SK-N-SH treated with all-trans-retinoic acid at 6 μM for 48 hours (cell line): ENCODE results near the gene KCNK2.

Experiments used
- ATAC-seq: fragments of 200-7000 bp; cut with Tn5 transposase; 3 replicates; pipeline ENCODE4 v1.9.1; 2020; ENCODE audit warnings: mild to moderate bottlenecking, moderate library complexity
- ARNTL ChIP-seq: fragments of 450-650 bp; formaldehyde crosslinking; IDR thresholded peaks from 2 replicates; pipeline ENCODE4 v1.5.0; 2020; ENCODE audit warnings: low read depth, mild to moderate bottlenecking, moderate library complexity, borderline replicate concordance
- BACH2 ChIP-seq: fragments of 250-450 bp; sonication (Bioruptor Pico); IDR thresholded peaks from 2 replicates; pipeline ENCODE4 v1.9.0; 2021; ENCODE audit warnings: mild to moderate bottlenecking, borderline replicate concordance
- CSDC2 ChIP-seq: fragments of 250-450 bp; sonication (Bioruptor Pico); IDR thresholded peaks from 2 replicates; pipeline ENCODE4 v1.5.0; 2020; ENCODE audit warnings: mild to moderate bottlenecking, moderate library complexity
- CSRNP3 ChIP-seq: fragments of 250-450 bp; sonication (Bioruptor Pico); IDR thresholded peaks from 2 replicates; pipeline ENCODE4 v1.5.1; 2021; ENCODE audit warnings: mild to moderate bottlenecking, moderate library complexity
- ESRRG ChIP-seq: fragments of 250-450 bp; sonication (Bioruptor Pico); IDR thresholded peaks from 2 replicates; pipeline ENCODE4 v1.6.1; 2021; ENCODE audit warnings: mild to moderate bottlenecking
- GLIS3 ChIP-seq: fragments of 250-450 bp; sonication (Bioruptor Pico); IDR thresholded peaks from 2 replicates; pipeline ENCODE4 v1.5.0; 2020; ENCODE audit warnings: mild to moderate bottlenecking, moderate library complexity
- ISL1 ChIP-seq: fragments of 250-450 bp; sonication (Bioruptor Pico); IDR thresholded peaks from 2 replicates; pipeline ENCODE4 v2.1.2; 2022; ENCODE audit warnings: mild to moderate bottlenecking, moderate library complexity
- PATZ1 ChIP-seq: fragments of 250-450 bp; sonication (Bioruptor Pico); IDR thresholded peaks from 2 replicates; pipeline ENCODE4 v1.8.0; 2020; ENCODE audit warnings: mild to moderate bottlenecking, moderate library complexity, borderline replicate concordance
- POU6F1 ChIP-seq: fragments of 250-450 bp; sonication (Bioruptor Pico); IDR thresholded peaks from 2 replicates; pipeline ENCODE4 v1.8.0; 2021; ENCODE audit warnings: low read depth, mild to moderate bottlenecking, moderate library complexity, borderline replicate concordance
- PPARA ChIP-seq: fragments of 250-450 bp; sonication (Bioruptor Pico); IDR thresholded peaks from 2 replicates; pipeline ENCODE4 v1.5.0; 2020; ENCODE audit warnings: mild to moderate bottlenecking, borderline replicate concordance
- TCF4 ChIP-seq: fragments of 250-450 bp; sonication (Bioruptor Pico); IDR thresholded peaks from 2 replicates; pipeline ENCODE4 v1.8.0; 2021; ENCODE audit warnings: mild to moderate bottlenecking, moderate library complexity, borderline replicate concordance
- TOX ChIP-seq: fragments of 250-450 bp; sonication (Bioruptor Pico); IDR thresholded peaks from 2 replicates; pipeline ENCODE4 v1.8.0; 2021; ENCODE audit warnings: mild to moderate bottlenecking, moderate library complexity, borderline replicate concordance
- TSHZ2 ChIP-seq: fragments of 250-450 bp; sonication (Bioruptor Pico); IDR thresholded peaks from 2 replicates; pipeline ENCODE4 v1.5.0; 2020; ENCODE audit warnings: mild to moderate bottlenecking, moderate library complexity
- ZC3H10 ChIP-seq: fragments of 250-450 bp; sonication (Bioruptor Pico); IDR thresholded peaks from 2 replicates; pipeline ENCODE4 v1.5.1; 2021; ENCODE audit warnings: mild to moderate bottlenecking, moderate library complexity
- ZFP3 ChIP-seq: fragments of 250-450 bp; sonication (Bioruptor Pico); IDR thresholded peaks from 2 replicates; pipeline ENCODE4 v1.5.0; 2020; ENCODE audit warnings: mild to moderate bottlenecking, moderate library complexity
- ZFP30 ChIP-seq: fragments of 450-650 bp; formaldehyde crosslinking; IDR thresholded peaks from 2 replicates; pipeline ENCODE4 v1.5.0; 2022; ENCODE audit warnings: mild to moderate bottlenecking, moderate library complexity
- ZNF565 ChIP-seq: fragments of 450-650 bp; formaldehyde crosslinking; conservative IDR thresholded peaks from 2 replicates; pipeline ENCODE4 v1.5.0; 2020; ENCODE audit warnings: low read depth, mild to moderate bottlenecking, moderate library complexity
- ZNF70 ChIP-seq: fragments of 450-650 bp; formaldehyde crosslinking; IDR thresholded peaks from 2 replicates; pipeline ENCODE4 v1.5.0; 2020; ENCODE audit warnings: mild to moderate bottlenecking, moderate library complexity
- ZNF8 ChIP-seq: fragments of 450-650 bp; formaldehyde crosslinking; IDR thresholded peaks from 2 replicates; pipeline ENCODE4 v1.5.0; 2020; ENCODE audit warnings: mild to moderate bottlenecking, moderate library complexity

KCNK2 gene

DNA sequence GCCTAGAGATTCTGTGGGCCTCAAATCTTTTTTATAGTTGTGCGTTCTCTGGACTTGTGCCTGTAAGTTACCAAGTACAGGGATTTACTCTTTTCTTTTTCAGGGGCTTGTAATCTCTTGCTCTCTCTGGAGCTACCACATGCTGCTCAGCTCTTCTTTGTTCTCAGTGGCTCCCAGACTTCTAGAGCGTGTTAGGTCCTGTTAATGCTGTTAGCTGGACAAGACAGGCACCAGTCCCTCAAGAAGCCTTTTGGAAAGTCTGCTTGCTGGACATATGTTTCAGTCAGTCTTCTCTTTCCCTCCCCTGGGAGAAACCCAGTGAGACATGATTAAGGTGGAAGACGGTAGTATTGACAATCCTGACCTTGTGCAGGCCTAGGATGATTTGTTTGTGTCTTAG, 29.4 kb downstream of the KCNK2 start:
- ATAC-seq = no peak
- TF ChIP-seq ISL1 (no peak), PPARA (CRISPR knock-in tag) (no peak), ZNF8 (CRISPR knock-in tag) (no peak), GLIS3 (no peak), TCF4 (CRISPR knock-in tag) (no peak), CSDC2 (CRISPR knock-in tag) (no peak), ZFP3 (CRISPR knock-in tag) (no peak), CSRNP3 (no peak), POU6F1 (no peak), BACH2 (no peak)

GRCh38 chr1:215113776-215114153, 31.2 kb downstream of the KCNK2 start:
- no peak for TF ChIP-seq ZC3H10 (CRISPR knock-in tag)
- TF ChIP-seq ESRRG (CRISPR knock-in tag) = no peak
- TF ChIP-seq BACH2 = no peak
- no peak for TF ChIP-seq ZFP3 (CRISPR knock-in tag)
- TF ChIP-seq PATZ1 (CRISPR knock-in tag) = no peak
- no peak for TF ChIP-seq ZNF8 (CRISPR knock-in tag)
- TF ChIP-seq ZNF70 (CRISPR knock-in tag) = no peak
- TF ChIP-seq ZFP30 (CRISPR knock-in tag) = no peak
- no peak for TF ChIP-seq ISL1
- no peak for TF ChIP-seq ARNTL (CRISPR knock-in tag)
- TF ChIP-seq CSRNP3 = no peak
- no peak for TF ChIP-seq TOX (CRISPR knock-in tag)
- no peak for TF ChIP-seq TCF4 (CRISPR knock-in tag)
- no peak for TF ChIP-seq POU6F1
- no peak for TF ChIP-seq TSHZ2 (CRISPR knock-in tag)
- no peak for TF ChIP-seq ZNF565 (CRISPR knock-in tag)
- peak; percentile 23 for ATAC-seq
